ENCODE measurements around the gene HMGCLL1. TPM values are rescaled to one million over a fixed set of nuclear protein-coding genes. Genes with fewer than 3 reads are reported as not detected.

Gene HMGCLL1
- total RNA-seq, 4 donors from 2014 or later = 0.83 to 4.3 (median 1.6) TPM

DNA sequence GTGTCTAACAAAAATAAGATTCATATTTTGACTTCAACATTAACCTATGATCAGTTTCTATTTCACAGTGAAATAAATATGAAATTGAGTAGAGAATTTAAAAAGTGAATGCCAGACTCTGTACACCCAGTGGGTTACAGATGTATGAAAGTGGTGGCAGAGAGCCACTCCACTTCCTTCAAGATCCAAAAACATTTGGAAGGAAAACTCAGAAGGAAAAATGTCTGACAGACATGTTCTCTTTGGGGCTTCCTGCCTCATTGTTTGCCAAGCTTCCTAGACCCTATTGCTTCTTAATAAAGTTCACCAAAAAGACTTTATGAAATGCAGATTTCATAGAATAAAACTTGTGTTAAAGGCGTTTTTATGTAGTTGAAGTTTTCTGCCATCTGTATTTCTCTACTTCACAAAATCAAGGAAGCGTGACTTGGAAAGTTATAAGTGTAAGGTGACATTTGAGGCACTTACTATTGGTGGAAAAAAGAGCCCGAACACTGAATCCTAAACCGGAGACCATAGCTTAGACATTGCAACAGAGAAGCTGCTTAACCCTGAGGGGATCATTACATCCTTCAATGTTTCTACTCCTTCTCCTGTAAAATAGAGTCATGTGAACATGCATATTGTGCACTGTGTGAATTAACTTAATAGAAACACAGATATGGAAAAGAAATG, 12.8 kb downstream of the HMGCLL1 start:
- intact Hi-C loops (cut with DNase I) = no loop called here
- Histone ChIP-seq H3K27me3 (no peaks in the 10 kb centered on the region), H3K4me1 (peaks cover 0 to 6% (median 0%) of the 10 kb centered on the region in 4 donors), H3K36me3 (no peaks in the 10 kb centered on the region), H3K4me3 (no peak overlapping the region), H3K27ac (replicated peaks in 1 of 4) (no peak overlapping the region), H3K9me3 (no peaks in the 10 kb centered on the region)
- TF ChIP-seq EP300 (IDR thresholded peaks at IDR 0.05) (no peak), POLR2A (IDR thresholded peaks at IDR 0.05; ENCODE audit: low read depth) (no peak), POLR2AphosphoS5 (IDR thresholded peaks at IDR 0.05) (no peak)
- TF ChIP-seq, protein P1, sequence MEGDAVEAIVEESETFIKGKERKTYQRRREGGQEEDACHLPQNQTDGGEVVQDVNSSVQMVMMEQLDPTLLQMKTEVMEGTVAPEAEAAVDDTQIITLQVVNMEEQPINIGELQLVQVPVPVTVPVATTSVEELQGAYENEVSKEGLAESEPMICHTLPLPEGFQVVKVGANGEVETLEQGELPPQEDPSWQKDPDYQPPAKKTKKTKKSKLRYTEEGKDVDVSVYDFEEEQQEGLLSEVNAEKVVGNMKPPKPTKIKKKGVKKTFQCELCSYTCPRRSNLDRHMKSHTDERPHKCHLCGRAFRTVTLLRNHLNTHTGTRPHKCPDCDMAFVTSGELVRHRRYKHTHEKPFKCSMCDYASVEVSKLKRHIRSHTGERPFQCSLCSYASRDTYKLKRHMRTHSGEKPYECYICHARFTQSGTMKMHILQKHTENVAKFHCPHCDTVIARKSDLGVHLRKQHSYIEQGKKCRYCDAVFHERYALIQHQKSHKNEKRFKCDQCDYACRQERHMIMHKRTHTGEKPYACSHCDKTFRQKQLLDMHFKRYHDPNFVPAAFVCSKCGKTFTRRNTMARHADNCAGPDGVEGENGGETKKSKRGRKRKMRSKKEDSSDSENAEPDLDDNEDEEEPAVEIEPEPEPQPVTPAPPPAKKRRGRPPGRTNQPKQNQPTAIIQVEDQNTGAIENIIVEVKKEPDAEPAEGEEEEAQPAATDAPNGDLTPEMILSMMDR (IDR thresholded peaks at IDR 0.05) = no peak
- DNase-seq (ENCODE audit: extremely low spot score) = no peak
- WGBS = 86% methylated on average over 4 of the region's 4 CpGs

DNA sequence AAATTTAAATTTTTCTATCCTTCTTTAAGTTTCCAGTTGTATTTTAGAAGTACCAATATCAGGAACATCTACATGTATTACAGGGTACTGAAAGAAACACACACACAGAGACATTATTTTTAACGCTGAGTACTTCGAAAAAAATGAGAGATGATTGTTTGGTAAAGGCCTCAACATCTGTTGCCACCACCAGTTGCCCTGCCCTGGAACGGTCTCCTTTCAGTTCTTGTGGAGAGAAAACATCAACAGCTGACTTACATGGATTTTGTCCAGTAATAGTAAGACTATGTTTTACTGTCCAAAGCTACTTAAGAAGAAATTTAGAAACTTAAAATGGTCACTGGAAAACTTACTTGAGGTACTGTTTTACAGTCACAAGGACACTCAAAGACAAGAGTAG, 16.7 kb downstream of the HMGCLL1 start:
- no peak overlapping the region for H3K27ac ChIP-seq (replicated peaks in 1 of 4)
- intact Hi-C loops (cut with DNase I) = no loop called here

DNA sequence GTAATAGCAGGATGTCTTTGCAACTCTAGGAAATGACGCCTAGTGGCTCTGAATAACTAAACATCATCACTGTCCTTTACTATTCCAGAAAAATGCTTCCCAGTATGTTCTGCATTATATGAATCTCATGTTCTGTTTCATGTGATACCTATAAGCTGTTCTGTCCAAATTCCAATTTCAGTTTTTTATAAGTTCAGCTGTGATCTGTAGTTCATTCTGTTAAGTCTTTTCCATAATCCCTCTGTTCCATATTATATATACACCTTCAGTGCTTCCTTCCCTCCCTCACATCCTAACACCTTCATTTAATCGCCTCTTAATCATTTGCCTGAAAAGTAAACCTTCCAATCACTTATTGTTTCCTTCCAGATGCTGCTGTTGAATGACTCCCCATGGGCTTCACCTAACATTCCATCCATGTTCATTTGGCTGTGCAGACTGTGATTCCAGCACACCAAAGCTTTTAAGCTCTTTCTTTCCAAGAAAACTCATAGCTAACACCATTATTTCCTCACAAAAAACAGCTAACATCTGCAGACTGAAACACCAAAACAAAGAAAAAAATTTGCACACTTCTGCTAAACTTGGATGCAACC, 18.6 kb downstream of the HMGCLL1 start:
- no peak for DNase-seq (ENCODE audit: extremely low spot score)
- no peaks in the 10 kb centered on the region for H3K36me3 ChIP-seq
- no peaks in the 10 kb centered on the region for H3K9me3 ChIP-seq
- intact Hi-C loops (cut with DNase I) = no loop called here
- 75% methylated on average over 2 of the region's 2 CpGs for WGBS
- H3K27ac ChIP-seq (replicated peaks in 1 of 4) = no peak overlapping the region
- TF ChIP-seq EP300 (IDR thresholded peaks at IDR 0.05) (no peak), POLR2A (IDR thresholded peaks at IDR 0.05; ENCODE audit: low read depth) (no peak), POLR2AphosphoS5 (IDR thresholded peaks at IDR 0.05) (no peak)
- TF ChIP-seq, protein P1 (IDR thresholded peaks at IDR 0.05) = no peak
- H3K4me3 ChIP-seq = no peak overlapping the region
- H3K4me1 ChIP-seq = no peaks in the 10 kb centered on the region
- no peaks in the 10 kb centered on the region for H3K27me3 ChIP-seq

More for the DNA sequence above, 16.7 kb downstream of the HMGCLL1 start:
- Histone ChIP-seq H3K27me3 (no peaks in the 10 kb centered on the region), H3K36me3 (no peaks in the 10 kb centered on the region), H3K4me3 (no peak overlapping the region), H3K9me3 (no peaks in the 10 kb centered on the region), H3K4me1 (no peaks in the 10 kb centered on the region)
- 84% methylated on average over 3 of the region's 3 CpGs for WGBS
- TF ChIP-seq POLR2AphosphoS5 (IDR thresholded peaks at IDR 0.05) (no peak), POLR2A (IDR thresholded peaks at IDR 0.05; ENCODE audit: low read depth) (no peak), EP300 (IDR thresholded peaks at IDR 0.05) (no peak)
- TF ChIP-seq, protein P1 (IDR thresholded peaks at IDR 0.05) = no peak
- DNase-seq (ENCODE audit: extremely low spot score) = no peak

DNA sequence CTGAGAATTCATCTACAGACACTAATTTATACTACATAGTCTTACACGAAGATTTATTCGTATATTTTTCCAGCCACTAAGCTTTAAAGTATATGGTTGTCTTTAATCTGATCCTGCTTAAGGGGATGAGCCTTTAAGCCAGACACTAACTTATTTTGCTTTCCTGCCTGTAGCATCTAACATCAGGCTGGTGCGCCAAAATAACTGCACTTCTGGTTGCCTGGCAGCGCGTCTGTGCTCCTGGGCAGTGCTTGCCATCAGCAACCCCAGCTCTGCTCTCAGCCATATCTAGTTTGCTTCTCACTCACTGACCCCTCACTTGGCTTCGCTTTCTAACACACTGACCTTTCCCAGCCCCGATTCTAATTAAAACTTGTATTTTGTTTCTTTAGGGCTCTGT, 21.8 kb downstream of the HMGCLL1 start:
- Histone ChIP-seq H3K4me1 (no peaks in the 10 kb centered on the region), H3K27ac (replicated peaks in 1 of 4) (no peak overlapping the region), H3K4me3 (no peak overlapping the region), H3K36me3 (no peaks in the 10 kb centered on the region), H3K27me3 (no peaks in the 10 kb centered on the region), H3K9me3 (no peaks in the 10 kb centered on the region)
- no peak for TF ChIP-seq EP300 (IDR thresholded peaks at IDR 0.05)
- TF ChIP-seq POLR2A (IDR thresholded peaks at IDR 0.05; ENCODE audit: low read depth) = no peak
- TF ChIP-seq, protein P1 (IDR thresholded peaks at IDR 0.05) = no peak
- no peak for TF ChIP-seq POLR2AphosphoS5 (IDR thresholded peaks at IDR 0.05)
- WGBS = 82% methylated on average over 7 of the region's 7 CpGs
- intact Hi-C loops (cut with DNase I) = no loop called here
- DNase-seq (ENCODE audit: extremely low spot score) = no peak

Data from esophagus muscularis mucosa (tissue), 4 donors.